ENCODE measurements around the gene IQCE.

DNA sequence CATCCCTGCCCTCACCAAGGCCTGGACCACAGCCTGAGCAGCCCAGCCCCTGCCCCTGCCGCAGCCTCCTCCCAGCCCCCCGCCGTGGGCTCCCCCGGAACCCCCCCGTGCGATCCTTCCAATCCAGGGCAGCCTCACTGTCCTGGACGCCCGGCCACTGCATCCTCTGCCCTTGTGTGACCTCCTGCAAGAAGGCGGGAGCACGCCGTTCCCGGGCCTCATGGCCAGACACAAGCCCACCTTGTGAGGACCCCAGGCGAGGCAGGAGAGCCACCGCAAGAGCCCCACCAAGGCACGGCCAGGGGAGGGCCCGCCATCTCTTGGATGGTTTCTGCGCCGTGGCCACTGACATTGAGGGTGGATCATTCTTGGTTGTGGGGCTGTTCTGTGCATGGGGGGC lies 47.0 kb upstream of the IQCE start:
- TF ChIP-seq, protein P1, sequence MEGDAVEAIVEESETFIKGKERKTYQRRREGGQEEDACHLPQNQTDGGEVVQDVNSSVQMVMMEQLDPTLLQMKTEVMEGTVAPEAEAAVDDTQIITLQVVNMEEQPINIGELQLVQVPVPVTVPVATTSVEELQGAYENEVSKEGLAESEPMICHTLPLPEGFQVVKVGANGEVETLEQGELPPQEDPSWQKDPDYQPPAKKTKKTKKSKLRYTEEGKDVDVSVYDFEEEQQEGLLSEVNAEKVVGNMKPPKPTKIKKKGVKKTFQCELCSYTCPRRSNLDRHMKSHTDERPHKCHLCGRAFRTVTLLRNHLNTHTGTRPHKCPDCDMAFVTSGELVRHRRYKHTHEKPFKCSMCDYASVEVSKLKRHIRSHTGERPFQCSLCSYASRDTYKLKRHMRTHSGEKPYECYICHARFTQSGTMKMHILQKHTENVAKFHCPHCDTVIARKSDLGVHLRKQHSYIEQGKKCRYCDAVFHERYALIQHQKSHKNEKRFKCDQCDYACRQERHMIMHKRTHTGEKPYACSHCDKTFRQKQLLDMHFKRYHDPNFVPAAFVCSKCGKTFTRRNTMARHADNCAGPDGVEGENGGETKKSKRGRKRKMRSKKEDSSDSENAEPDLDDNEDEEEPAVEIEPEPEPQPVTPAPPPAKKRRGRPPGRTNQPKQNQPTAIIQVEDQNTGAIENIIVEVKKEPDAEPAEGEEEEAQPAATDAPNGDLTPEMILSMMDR (IDR thresholded peaks at IDR 0.05) = no peak
- TF ChIP-seq POLR2A (IDR thresholded peaks at IDR 0.05) (no peak), EP300 (IDR thresholded peaks at IDR 0.05) (no peak)

Data from gastroesophageal sphincter (tissue), 3 donors.